DMS114 treated with DMSO at 0.1 percent for 48 hours (cell line): ENCODE measurements around the gene AJUBA.
"Not testable (repeated sequence)": the region's sequence is repeated elsewhere in the genome, so short reads cannot be mapped to it uniquely, and the experiment has no call there.

ENCODE experiments used
- DNase-seq: peaks from one replicate; lab custom pipeline; 2025; ENCODE audit not compliant: unreplicated experiment; lab: John Stamatoyannopoulos, UW

AJUBA gene

GRCh38 chr14:23006544-23007419, 24.4 kb upstream of the AJUBA start:
- peak; percentile 96 for DNase-seq

- DNase-seq: no peak
These were observed 23.8 kb upstream of the AJUBA start for GRCh38 chr14:23006188-23006534.

GRCh38 chr14:23005451-23006187, 23.3 kb upstream of the AJUBA start:
- DNase-seq: no peak

- not testable (repeated sequence) for DNase-seq
These were observed 21.9 kb upstream of the AJUBA start for GRCh38 chr14:23004274-23004673.

- no peak for DNase-seq
These were observed 20.2 kb upstream of the AJUBA start for GRCh38 chr14:23002592-23002991.

- DNase-seq: no peak
These were observed 18.5 kb upstream of the AJUBA start for GRCh38 chr14:23000860-23001259.

GRCh38 chr14:22998329-22999012, 16.1 kb upstream of the AJUBA start:
- no peak for DNase-seq

- DNase-seq: no peak
These were observed 15.4 kb upstream of the AJUBA start for GRCh38 chr14:22997676-22998323.

- no peak for DNase-seq
These were observed 14.7 kb upstream of the AJUBA start for GRCh38 chr14:22996768-22997654.

- DNase-seq: no peak
These were observed 13.7 kb upstream of the AJUBA start for GRCh38 chr14:22995889-22996625.

- DNase-seq: peak; percentile 25
These were observed 12.5 kb upstream of the AJUBA start for GRCh38 chr14:22994762-22995275.

- no peak for DNase-seq
These were observed 11.2 kb upstream of the AJUBA start for GRCh38 chr14:22993517-22993916.

- no peak for DNase-seq
These were observed 9.5 kb upstream of the AJUBA start for GRCh38 chr14:22991852-22992251.

GRCh38 chr14:22987291-22987690, 4.9 kb upstream of the AJUBA start:
- DNase-seq: no peak

GRCh38 chr14:22986508-22987054, 4.2 kb upstream of the AJUBA start:
- DNase-seq: peak; percentile 62

GRCh38 chr14:22985894-22986507, 3.6 kb upstream of the AJUBA start:
- no peak for DNase-seq

- no peak for DNase-seq
These were observed 2.8 kb upstream of the AJUBA start for GRCh38 chr14:22984959-22985658.

GRCh38 chr14:22981876-22982476, 375 bp downstream of the AJUBA start:
- DNase-seq: no peak
